Breast epithelium (tissue), 3 donors: Measurements from ENCODE around the gene KCNG4. TPM values are rescaled to one million over a fixed set of nuclear protein-coding genes. Genes with fewer than 3 reads are reported as not detected.

Experiments used
- total RNA-seq, 3 donors: library from RNA; depleted of rRNA; stranded (reverse); fragments of >200 nt; gene quantifications; one replicate each; pipeline ENCODE4 v1.1.0, GENCODE V29; 2016

Gene KCNG4
- total RNA-seq, 3 donors from 2014 or later, result not detected

Other genes starting within 250 kb of the KCNG4 start
- not detected for gene SLC38A8, start 197.2 kb downstream of the KCNG4 start, total RNA-seq
- 100 to 1,000 TPM in 2 of 3 donors, 10 to 100 TPM in 1; 95.4 to 142 (median 121) TPM for gene MBTPS1, start 123.1 kb downstream of the KCNG4 start, total RNA-seq
- gene HSDL1, start 94.8 kb downstream of the KCNG4 start, total RNA-seq, result 10 to 100 TPM; 17.0 to 25.8 (median 21.0) TPM
- gene DNAAF1, start 94.7 kb downstream of the KCNG4 start, total RNA-seq, result 1 to 10 TPM in 2 of 3 donors, not detected in 1; 1.2 to 9.5 TPM
- gene TAF1C, start 53.0 kb downstream of the KCNG4 start, total RNA-seq, result 10 to 100 TPM; 29.5 to 52.7 (median 39.0) TPM
- gene ADAD2, start 48.9 kb downstream of the KCNG4 start, total RNA-seq, result under 1 TPM in 2 of 3 donors, not detected in 1; 0.15 to 0.96 TPM
- 1 to 10 TPM in 2 of 3 donors, under 1 TPM in 1; 0.16 to 3.3 (median 1.3) TPM for gene WFDC1, start 54.9 kb upstream of the KCNG4 start, total RNA-seq
- 10 to 100 TPM in 1 of 3 donors, 1 to 10 TPM in 1, not detected in 1; 6.0 to 28.5 TPM for gene ATP2C2, start 128.5 kb upstream of the KCNG4 start, total RNA-seq